DMS114 treated with DMSO at 0.1 percent for 48 hours (cell line): ENCODE measurements around the gene NRAS.
A peak's percentile ranks its signal among the peaks of the same experiment; 100 is the strongest.

Source experiments
- DNase-seq: peaks from one replicate; lab custom pipeline; 2025; ENCODE audit not compliant: unreplicated experiment; lab: John Stamatoyannopoulos, UW

Gene NRAS

GRCh38 chr1:114685851-114686250 lies 30.7 kb downstream of the NRAS start:
- no peak for DNase-seq

- no peak for DNase-seq
These were observed 38.9 kb downstream of the NRAS start for GRCh38 chr1:114677691-114678090.

GRCh38 chr1:114676115-114676514 lies 40.5 kb downstream of the NRAS start:
- no peak for DNase-seq

GRCh38 chr1:114671939-114672275 lies 44.7 kb downstream of the NRAS start:
- no peak for DNase-seq

GRCh38 chr1:114671011-114671938 lies 45.3 kb downstream of the NRAS start:
- peak; percentile 37 for DNase-seq

GRCh38 chr1:114670083-114671010 lies 46.2 kb downstream of the NRAS start:
- DNase-seq: peak; percentile 88

- DNase-seq: peak; percentile 52
These were observed 46.9 kb downstream of the NRAS start, which contains the start of gene DENND2C for GRCh38 chr1:114669562-114670082. Gene DENND2C, minus strand, starts transcription at chr1:114670049. Its CDS starts 44,065 bp downstream, at chr1:114625984.

GRCh38 chr1:114668784-114669561 lies 47.6 kb downstream of the NRAS start:
- DNase-seq: no peak

GRCh38 chr1:114668373-114668772 lies 48.2 kb downstream of the NRAS start:
- no peak for DNase-seq

- no peak for DNase-seq
These were observed 49.6 kb downstream of the NRAS start for GRCh38 chr1:114666954-114667353.

- DNase-seq: no peak
These were observed 56.3 kb downstream of the NRAS start for GRCh38 chr1:114660238-114660637.
